GM12865 (cell line): ENCODE measurements around the gene GLO1.

Experiments
- DNase-seq: peaks from one replicate; pipeline ENCODE4 v3.0.0; 2010; ENCODE audit warnings: low read depth
- H3K4me3 ChIP-seq: 2 replicates; pipeline ENCODE4 v1.5.1; 2011; ENCODE audit warnings: mild to moderate bottlenecking, low read depth, low read length, control low read depth
- CTCF ChIP-seq: IDR thresholded peaks from 2 replicates; pipeline ENCODE4 v1.5.1; 2011; ENCODE audit warnings: low read length, control low read depth, low read depth, inconsistent platforms; ENCODE audit not compliant: insufficient read depth; ENCODE audit errors: missing control alignments

GLO1 gene

GRCh38 chr6:38631186-38631783 lies 71.7 kb downstream of the GLO1 start:
- DNase-seq = no peak
- no peak for TF ChIP-seq CTCF
- no peak overlapping the region for H3K4me3 ChIP-seq
